GM12878 (cell line): ENCODE results near the gene ZNF566. TPM values are rescaled to one million over a fixed set of nuclear protein-coding genes. Genes with fewer than 3 reads are reported as not detected.

ENCODE experiments used
- ATAC-seq: fragments of 200-7000 bp; cut with Tn5 transposase; 3 replicates; pipeline ENCODE4 v1.9.1; 2020; ENCODE audit warnings: mild to moderate bottlenecking, moderate library complexity
- BruUV-seq: library from RNA; stranded (reverse); fragments of 400-500 nt; replicated peaks from 2 replicates; lab custom pipeline; 2021; lab: Mats Ljungman, UMichigan
- CTCF ChIA-PET: fragments of 300-600 bp; sonication (Branson Sonifier 250); formaldehyde crosslinking; extraction: SDS; loops from one replicate; lab custom pipeline; 2021; ENCODE audit warnings: inconsistent platforms; lab: Yijun Ruan, JAX
- POLR2A ChIA-PET: fragments of 350-600 bp; formaldehyde crosslinking; extraction: SDS; loops from one replicate; lab custom pipeline; 2021; ENCODE audit warnings: inconsistent platforms; lab: Charles Lee
- RAD21 ChIA-PET: fragments of 300-600 bp; sonication (Branson Sonifier 250); formaldehyde crosslinking; loops from one replicate; lab custom pipeline; 2023; ENCODE audit warnings: antibody characterized with exemption; ENCODE audit not compliant: unreplicated experiment; lab: Charles Lee
- SMC1A ChIA-PET: fragments of 300-600 bp; sonication (Branson Sonifier 250); formaldehyde crosslinking; loops from one replicate; lab custom pipeline; 2023; ENCODE audit not compliant: unreplicated experiment, uncharacterized antibody; lab: Charles Lee
- DNase-seq: peaks from one replicate; pipeline ENCODE4 v3.0.0-alpha.2; 2011; ENCODE audit warnings: low read depth, low spot score
- FAIRE-seq: peaks from 3 replicates; lab custom pipeline; 2011; peaks lifted over from hg19 to GRCh38; lab: Jason Lieb, UNC
- H2AFZ ChIP-seq: 2 replicates; pipeline ENCODE4 v1.6.0; 2011; ENCODE audit warnings: low read depth, low read length, control low read depth; ENCODE audit not compliant: control insufficient read depth
- H3K27ac ChIP-seq: 2 replicates; pipeline ENCODE4 v1.5.1; 2011; ENCODE audit warnings: control low read depth; ENCODE audit not compliant: control insufficient read depth, insufficient read depth
- H3K27me3 ChIP-seq, 2 experiments: replicated peaks in 1 of 2; 2 replicates each; pipeline versions ENCODE4 v1.6.0 to v1.6.1; 2011; ENCODE audit warnings: low read length in 1 of 2; ENCODE audit not compliant: control insufficient read depth in 2 of 2, insufficient read depth in 2 of 2
- H3K36me3 ChIP-seq, 2 experiments: 2 replicates each; pipeline ENCODE4 v1.5.1; 2011; ENCODE audit warnings: low read length in 1 of 2; ENCODE audit not compliant: control insufficient read depth in 2 of 2, insufficient read depth in 2 of 2
- H3K4me1 ChIP-seq: 2 replicates; pipeline ENCODE4 v1.6.1; 2011; ENCODE audit warnings: mild to moderate bottlenecking, low read length, moderate library complexity, mixed read lengths; ENCODE audit not compliant: control insufficient read depth, insufficient read depth
- H3K4me2 ChIP-seq: 2 replicates; pipeline ENCODE4 v1.6.0; 2011; ENCODE audit warnings: control low read depth; ENCODE audit not compliant: control insufficient read depth, insufficient read depth
- H3K4me3 ChIP-seq: fragments of 200-600 bp; sonication (generic); 2 replicates; pipeline ENCODE4 v1.5.1; 2016
- H3K79me2 ChIP-seq: 2 replicates; pipeline ENCODE4 v1.6.0; 2011; ENCODE audit warnings: low read length; ENCODE audit not compliant: control insufficient read depth, insufficient read depth
- H3K9ac ChIP-seq: 2 replicates; pipeline ENCODE4 v1.8.0; 2011; ENCODE audit warnings: low read length, control low read depth, mixed read lengths; ENCODE audit not compliant: control insufficient read depth, insufficient read depth
- H3K9me3 ChIP-seq: replicated peaks from 3 replicates; pipeline ENCODE4 v1.5.1; 2011; ENCODE audit warnings: mild to moderate bottlenecking, low read length; ENCODE audit not compliant: control insufficient read depth, insufficient read depth
- H4K20me1 ChIP-seq: 2 replicates; pipeline ENCODE4 v1.6.0; 2011; ENCODE audit not compliant: control insufficient read depth, insufficient read depth
- PAX8 ChIP-seq: fragments of 450-650 bp; IDR thresholded peaks from 2 replicates; pipeline ENCODE4 v1.6.1; 2017; ENCODE audit warnings: mild to moderate bottlenecking, moderate library complexity
- ZNF274 ChIP-seq: IDR thresholded peaks from one replicate; pipeline ENCODE4 v1.8.0; 2011; ENCODE audit not compliant: insufficient read length, insufficient read depth
- ZNF384 ChIP-seq: IDR thresholded peaks from 2 replicates; pipeline ENCODE4 v1.6.1; 2012; ENCODE audit warnings: low read depth, mild to moderate bottlenecking, low read length, improper control_type of control experiment, borderline replicate concordance
- WGBS: methylation state at CpG from one replicate; pipeline ENCODE4 v1.1.6; 2016; ENCODE audit warnings: low lambda C conversion rate; ENCODE audit not compliant: insufficient replicate concordance, insufficient coverage; ENCODE audit errors: missing lambda C conversion rate; 5-methylcytosine and 5-hydroxymethylcytosine counted together
- in situ Hi-C: fragments of 300-500 bp; cut with MboI; formaldehyde crosslinking; loops from 9 replicates; pipeline ENCODE4 v1.14.3; 2018; ENCODE audit warnings: mixed read lengths
- intact Hi-C: fragments of 100-400 bp; cut with micrococcal nuclease; formaldehyde crosslinking; loops from one replicate; pipeline ENCODE4 v1.14.2; 2022; ENCODE audit not compliant: unreplicated experiment
- polyA plus RNA-seq, 11 experiments: library from polyadenylated mRNA; depleted of rRNA in 4 of 11; unstranded in 6 of 11; stranded (reverse) in 5 of 11; fragments of >200 nt; fragmentation: Nextera tagmentation in 4 of 11; fragmentation: Illumina TruSeq in 1 of 11; extraction: Ambion mirVana in 4 of 11; extraction: Trizol in 1 of 11; gene quantifications; 1 replicate in 1 of 11; 2 replicates in 10 of 11; pipeline versions ENCODE4 v1.2.1 to v1.2.3, GENCODE V29; 2011 to 2016; ENCODE audit warnings: inconsistent platforms in 2 of 11, missing spikeins in 2 of 11, low read depth in 1 of 11
- total RNA-seq, 4 experiments: library from RNA; depleted of rRNA in 3 of 4; stranded (reverse); fragments of >200 nt in 3 of 4; fragmentation: Illumina TruSeq in 1 of 4; extraction: Trizol in 1 of 4; gene quantifications; 2 replicates each; pipeline versions ENCODE4 v1.2.1 to v1.2.3, GENCODE V29; 2013 to 2021
- TF ChIP-seq, protein P1 (sequence below): fragments of 450-650 bp; IDR thresholded peaks from 2 replicates; pipeline ENCODE4 v1.6.1; 2017; ENCODE audit warnings: mild to moderate bottlenecking, moderate library complexity

Gene ZNF566
- total and polyA plus RNA-seq, 10 of the 15 experiments (the other 5 are each of a cell fraction or from before 2014, with no cell fraction given) = 2.5 to 5.8 (median 3.9) TPM

GRCh38 chr19:36420961-36421748 is 68.2 kb downstream of the ZNF566 start:
- ChIA-PET SMC1A (no interaction called here), POLR2A (interaction anchor here (0.6 kb wide), 1 partner anchor 66 kb away, joined by 3 read pairs; no protein-coding TSS in a partner anchor)
- no peak for FAIRE-seq
- TF ChIP-seq PAX8 (no peak), ZNF274 (no peak), ZNF384 (no peak)
- TF ChIP-seq, protein P1, sequence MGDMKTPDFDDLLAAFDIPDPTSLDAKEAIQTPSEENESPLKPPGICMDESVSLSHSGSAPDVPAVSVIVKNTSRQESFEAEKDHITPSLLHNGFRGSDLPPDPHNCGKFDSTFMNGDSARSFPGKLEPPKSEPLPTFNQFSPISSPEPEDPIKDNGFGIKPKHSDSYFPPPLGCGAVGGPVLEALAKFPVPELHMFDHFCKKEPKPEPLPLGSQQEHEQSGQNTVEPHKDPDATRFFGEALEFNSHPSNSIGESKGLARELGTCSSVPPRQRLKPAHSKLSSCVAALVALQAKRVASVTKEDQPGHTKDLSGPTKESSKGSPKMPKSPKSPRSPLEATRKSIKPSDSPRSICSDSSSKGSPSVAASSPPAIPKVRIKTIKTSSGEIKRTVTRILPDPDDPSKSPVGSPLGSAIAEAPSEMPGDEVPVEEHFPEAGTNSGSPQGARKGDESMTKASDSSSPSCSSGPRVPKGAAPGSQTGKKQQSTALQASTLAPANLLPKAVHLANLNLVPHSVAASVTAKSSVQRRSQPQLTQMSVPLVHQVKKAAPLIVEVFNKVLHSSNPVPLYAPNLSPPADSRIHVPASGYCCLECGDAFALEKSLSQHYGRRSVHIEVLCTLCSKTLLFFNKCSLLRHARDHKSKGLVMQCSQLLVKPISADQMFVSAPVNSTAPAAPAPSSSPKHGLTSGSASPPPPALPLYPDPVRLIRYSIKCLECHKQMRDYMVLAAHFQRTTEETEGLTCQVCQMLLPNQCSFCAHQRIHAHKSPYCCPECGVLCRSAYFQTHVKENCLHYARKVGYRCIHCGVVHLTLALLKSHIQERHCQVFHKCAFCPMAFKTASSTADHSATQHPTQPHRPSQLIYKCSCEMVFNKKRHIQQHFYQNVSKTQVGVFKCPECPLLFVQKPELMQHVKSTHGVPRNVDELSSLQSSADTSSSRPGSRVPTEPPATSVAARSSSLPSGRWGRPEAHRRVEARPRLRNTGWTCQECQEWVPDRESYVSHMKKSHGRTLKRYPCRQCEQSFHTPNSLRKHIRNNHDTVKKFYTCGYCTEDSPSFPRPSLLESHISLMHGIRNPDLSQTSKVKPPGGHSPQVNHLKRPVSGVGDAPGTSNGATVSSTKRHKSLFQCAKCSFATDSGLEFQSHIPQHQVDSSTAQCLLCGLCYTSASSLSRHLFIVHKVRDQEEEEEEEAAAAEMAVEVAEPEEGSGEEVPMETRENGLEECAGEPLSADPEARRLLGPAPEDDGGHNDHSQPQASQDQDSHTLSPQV = no peak
- TF ChIP-seq, all 136 proteins: peak for 0
- no peak overlapping the region for H3K27ac ChIP-seq
- no peak overlapping the region for H2AFZ ChIP-seq
- H3K9me3 ChIP-seq = peaks cover 6% of the 10 kb centered on the region; the same call in 2 of the 3 replicates
- H3K36me3 ChIP-seq = no peaks in the 10 kb centered on the region
- WGBS = 62% methylated on average over 55 of the region's 61 CpGs
- H4K20me1 ChIP-seq = no peaks in the 10 kb centered on the region
- no peaks in the 10 kb centered on the region for H3K4me1 ChIP-seq
- DNase-seq (no peak), ATAC-seq (no peak)
- intact Hi-C loops = no loop called here
- no peak overlapping the region for H3K9ac ChIP-seq
- H3K4me3 ChIP-seq = no peak overlapping the region
- CTCF ChIA-PET = no interaction called here
- H3K4me2 ChIP-seq = no peak overlapping the region
- no peaks in the 10 kb centered on the region for H3K27me3 ChIP-seq
- in situ Hi-C loops = no loop called here
- no TSS peak for BruUV-seq
- H3K79me2 ChIP-seq = peaks cover 13% of the 10 kb centered on the region
- RAD21 ChIA-PET = no interaction called here
